ENCODE data around the gene RNU11. TPM values are rescaled to one million over a fixed set of nuclear protein-coding genes. Genes with fewer than 3 reads are reported as not detected.
"Not testable (repeated sequence)": the region's sequence is repeated elsewhere in the genome, so short reads cannot be mapped to it uniquely, and the experiment has no call there.

Gene RNU11
- total RNA-seq, 1 donor from 2014 or later: not detected

DNA sequence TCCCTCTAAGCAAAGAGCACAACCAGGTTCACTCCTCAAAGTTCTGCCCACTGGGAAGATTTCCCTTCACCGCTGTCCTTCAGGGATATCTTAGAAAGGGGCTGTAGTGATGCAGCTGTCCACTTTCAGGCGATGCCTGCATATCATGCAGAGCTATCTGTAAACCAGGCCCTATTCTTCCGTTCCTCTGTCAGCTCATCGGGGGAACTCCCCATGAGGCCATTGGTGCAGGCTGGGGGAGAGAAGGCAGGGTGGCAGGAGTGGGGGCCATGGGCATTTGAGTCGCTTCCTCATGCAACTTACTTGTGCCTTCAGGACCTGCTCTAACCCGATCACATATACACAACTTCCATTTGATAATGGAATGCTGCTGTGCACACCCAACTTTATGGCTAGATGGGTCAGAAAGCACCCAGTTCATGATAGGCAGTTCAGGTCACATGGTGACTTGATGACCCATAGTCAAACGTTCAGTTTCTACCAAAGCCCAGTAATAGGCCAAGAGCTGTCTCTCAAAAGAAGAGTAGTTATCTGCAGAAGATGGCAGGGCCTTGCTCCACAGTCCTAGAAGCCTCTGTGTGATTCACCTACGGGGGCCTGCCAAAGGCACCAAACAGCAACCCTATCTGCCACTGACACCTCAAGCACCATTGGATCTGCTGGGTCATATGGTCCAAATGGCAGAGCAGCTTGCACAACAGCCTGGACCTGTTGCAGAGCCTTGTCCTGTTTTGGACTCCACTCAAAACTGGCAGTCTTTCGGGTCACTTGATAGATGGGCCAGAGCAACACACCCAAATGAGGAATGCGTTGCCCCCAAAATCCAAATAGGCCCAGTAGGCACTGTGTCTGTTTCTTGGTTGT lies 7.3 kb downstream of the RNU11 start:
- peak; percentile 14 for DNase-seq (ENCODE audit: low spot score)
- intact Hi-C loops (cut with DNase I): not testable (repeated sequence)

DNA sequence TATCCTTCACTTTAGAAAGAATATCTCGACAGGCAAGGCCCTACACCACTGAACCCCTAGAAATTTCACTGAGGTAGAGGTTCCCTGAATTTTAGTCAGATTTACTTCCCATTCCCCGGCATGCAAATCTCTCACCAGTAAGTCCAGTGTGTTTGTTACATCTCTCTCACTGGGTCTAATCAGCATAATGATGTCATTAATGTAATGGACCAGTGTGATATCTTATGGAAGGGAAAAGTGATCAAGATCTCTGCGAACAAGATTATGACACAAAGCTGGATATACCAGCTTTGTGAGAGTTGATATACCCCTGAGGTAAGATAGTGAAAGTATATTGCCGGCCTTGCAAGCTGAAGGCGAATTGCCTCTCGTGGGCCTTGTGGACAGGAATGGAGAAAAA lies 7.9 kb downstream of the RNU11 start:
- no peak for DNase-seq (ENCODE audit: low spot score)

DNA sequence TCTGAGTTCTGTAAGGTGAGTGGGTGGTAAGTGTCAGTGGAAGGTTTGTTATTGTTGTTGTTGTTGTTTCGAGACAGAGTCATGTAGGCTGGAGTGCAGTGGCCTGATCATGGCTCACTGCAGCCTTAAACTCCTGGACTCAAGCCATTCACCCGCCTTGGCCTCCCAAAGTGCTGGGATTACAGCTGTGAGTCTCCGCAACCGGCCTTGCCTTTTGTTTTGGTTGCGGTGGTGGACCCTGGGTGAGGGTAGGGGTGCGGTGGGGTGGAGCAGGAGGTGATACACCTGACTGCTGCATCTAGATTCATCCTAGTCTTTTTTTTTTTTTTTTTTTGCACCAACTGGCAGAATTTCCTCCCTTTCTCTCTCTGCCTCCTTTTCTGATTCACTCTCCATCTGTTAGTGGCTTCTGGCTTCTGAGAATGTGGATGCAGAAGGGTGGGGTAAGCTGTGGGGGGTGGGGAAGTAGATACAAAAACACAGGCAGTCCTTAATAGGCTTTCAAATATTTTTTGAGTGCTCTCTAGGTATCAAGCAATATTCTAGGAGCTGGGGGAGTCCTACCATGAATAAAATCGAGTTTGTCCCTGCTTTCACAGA lies 15.6 kb downstream of the RNU11 start:
- no peak for DNase-seq (ENCODE audit: low spot score)
- intact Hi-C loops (cut with DNase I): no loop called here

More for the DNA sequence above, 7.9 kb downstream of the RNU11 start:
- intact Hi-C loops (cut with DNase I): no loop called here

DNA sequence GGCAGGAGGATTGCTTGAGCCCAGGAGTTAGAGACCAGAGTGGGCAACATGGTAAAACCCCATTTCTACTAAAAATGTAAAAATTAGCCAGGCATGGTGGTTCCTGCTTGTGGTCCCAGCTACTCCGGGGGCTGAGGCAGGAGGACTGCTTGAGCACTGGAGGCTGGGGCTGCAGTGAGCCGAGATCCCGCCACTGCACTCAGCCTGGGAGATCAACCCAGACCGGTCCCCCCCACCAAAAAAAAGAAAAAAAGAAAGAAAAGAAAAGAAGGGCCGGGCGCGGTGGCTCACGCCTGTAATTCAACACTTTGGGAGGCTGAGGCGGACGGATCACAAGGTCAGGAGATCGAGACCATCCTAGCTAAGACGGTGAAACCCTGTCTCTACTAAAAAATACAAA lies 18.4 kb downstream of the RNU11 start:
- intact Hi-C loops (cut with DNase I): loop anchor here (5.0 kb wide), 1 partner anchor 85 kb away; no protein-coding TSS in a partner anchor
- no peak for DNase-seq (ENCODE audit: low spot score)

DNA sequence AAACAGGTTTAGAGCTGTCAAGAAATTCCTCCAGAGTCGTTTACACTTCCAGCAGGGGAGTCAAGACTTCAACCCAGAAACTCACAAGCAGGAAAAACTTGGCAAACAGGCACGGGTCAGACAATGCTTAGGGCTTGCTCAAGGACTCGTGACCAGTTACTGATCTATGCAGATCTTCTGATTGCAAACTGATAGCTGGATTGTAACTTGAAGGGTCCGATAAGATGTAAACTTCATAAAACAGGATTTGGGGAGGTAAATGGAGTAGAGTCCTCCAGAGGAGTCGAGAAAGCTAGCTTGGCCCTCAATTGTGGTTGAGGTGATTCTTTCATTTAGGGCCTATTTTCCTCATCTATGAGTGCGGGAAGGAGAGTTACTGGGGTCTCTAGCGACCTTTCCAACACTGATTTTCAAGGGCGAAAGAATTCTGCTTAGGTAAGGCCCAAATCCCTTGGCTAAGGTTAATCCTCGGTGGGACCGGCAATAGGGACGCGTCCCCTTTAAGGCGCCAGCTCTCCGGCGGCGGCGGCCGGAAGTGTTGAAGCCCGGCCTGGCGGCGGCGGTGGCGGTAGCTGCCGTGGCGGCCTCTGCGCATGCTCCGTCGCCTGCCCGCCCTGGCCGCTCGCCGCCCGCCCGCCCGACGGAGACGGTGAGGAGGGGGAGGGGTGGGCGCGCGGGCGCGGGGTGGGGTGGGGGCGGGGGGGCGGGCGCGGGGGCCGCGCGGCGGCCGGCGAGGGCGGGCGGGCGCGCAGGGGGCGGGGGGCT lies 20.0 kb downstream of the RNU11 start, which contains the start of gene GMEB1:
Gene GMEB1, plus strand, starts transcription at position 594 of the 765 bp plus-strand sequence. CDS start 14,829 bp downstream, outside the sequence.
- intact Hi-C loops (cut with DNase I): loop anchor here (1.0 to 5.0 kb wide), 3 partner anchors 20 to 86 kb away; partner anchors contain the start of genes RNU11 and YTHDF2
- peak; percentile 94 for DNase-seq (ENCODE audit: low spot score)

DNA sequence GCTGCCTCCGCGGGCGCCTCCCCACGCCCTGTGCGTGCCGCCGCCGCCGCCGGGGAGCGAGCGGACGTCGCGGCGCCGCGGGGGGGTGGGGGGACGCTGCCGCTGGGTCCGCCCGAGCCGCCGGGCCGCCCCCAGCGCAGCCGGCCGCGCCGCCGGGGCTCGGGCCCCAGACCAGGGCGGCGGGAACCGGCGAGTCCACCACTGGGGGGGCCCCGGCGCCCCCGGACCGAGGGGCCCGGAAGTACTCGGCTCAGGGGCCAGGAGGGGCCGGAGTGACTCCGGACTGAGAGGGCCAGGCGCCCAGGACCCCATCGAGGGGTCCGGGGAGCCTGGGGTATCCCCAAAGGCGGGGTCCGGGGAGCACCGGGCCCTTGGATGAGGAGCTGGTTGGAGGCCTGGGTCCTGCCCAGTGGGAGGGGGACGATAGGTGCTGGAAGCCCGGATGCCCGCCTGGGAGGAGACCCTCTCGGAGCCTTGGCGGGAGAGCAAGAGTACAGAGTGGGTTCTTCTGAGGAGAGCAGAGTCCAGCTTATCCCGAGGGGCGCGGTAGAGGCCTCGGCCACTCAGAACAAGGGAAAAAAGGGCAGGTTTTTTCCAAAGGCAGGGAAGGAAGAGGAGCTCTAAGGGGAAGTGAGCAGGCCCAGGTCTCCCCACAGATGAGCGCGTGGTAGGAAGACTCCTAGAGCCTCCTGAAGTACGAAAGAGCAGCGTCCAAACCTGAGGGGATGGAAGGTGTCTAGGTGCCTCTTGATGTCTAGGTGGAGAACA lies 20.7 kb downstream of the RNU11 start:
- DNase-seq (ENCODE audit: low spot score): no peak
- intact Hi-C loops (cut with DNase I): loop anchor here (1.0 to 5.0 kb wide), 3 partner anchors 21 to 87 kb away; partner anchors contain the start of genes RNU11 and YTHDF2

DNA sequence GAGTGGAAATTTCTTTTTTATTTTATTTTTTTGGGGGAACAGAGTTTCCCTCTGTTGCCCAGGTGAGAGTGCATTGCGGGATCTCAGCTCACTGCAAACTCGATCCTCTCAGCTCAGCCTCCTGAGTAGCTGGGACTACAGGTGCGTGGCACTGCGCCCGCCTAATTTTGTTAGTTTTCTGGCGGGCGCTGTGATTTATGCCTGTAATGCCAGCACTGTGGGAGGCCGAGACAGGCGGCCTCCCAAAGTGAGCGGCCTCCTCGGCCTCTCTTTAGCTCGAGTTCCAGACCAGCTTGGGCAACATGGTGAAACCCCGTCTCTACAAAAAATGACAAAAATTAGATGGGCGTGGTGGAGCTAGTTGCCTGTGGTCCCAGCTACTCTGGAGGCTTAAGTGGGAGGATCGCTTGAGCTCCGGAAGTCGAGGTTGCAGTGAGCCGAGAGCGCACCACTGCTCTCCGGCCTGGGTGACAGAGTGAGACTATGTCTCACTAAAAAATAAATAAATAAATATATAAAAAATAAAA lies 22.9 kb downstream of the RNU11 start:
- no peak for DNase-seq (ENCODE audit: low spot score)
- intact Hi-C loops (cut with DNase I): no loop called here

DNA sequence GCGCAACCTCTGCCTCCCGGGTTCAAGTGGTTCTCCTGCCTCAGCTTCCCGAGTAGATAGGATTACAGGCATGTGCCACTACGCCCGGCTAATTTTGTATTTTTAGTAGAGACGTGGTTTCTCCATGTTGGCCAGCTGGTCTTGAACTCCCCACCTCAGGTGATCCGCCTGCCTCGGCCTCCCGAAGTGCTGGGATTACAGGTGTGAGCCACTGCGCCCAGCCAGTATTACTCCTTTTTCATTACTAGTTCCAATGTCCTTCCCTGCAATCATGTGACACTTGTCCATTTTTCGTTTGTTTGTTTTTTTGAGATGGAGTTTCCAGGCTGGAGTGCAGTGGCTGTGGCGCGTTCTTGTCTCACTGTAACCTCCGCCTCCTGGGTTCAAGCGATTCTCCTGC lies 24.6 kb downstream of the RNU11 start:
- DNase-seq (ENCODE audit: low spot score); intact Hi-C loops (cut with DNase I): not testable (repeated sequence)

DNA sequence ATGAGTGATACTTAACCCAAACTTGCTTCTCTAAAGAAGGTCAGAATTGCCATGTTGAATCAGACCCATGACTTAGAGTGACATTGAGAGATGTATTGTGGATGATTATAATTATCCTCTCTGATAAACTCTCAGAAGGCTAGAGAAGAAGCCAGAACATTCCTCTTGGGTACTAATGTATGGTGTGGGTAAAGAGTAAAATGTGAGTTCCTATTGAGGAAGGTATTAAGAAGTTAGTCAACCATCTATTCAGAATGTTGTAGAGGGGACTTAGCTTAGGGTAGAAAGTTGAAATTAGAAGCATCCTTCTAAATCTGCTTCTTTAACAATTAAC lies 27.5 kb downstream of the RNU11 start:
- intact Hi-C loops (cut with DNase I): no loop called here
- no peak for DNase-seq (ENCODE audit: low spot score)

DNA sequence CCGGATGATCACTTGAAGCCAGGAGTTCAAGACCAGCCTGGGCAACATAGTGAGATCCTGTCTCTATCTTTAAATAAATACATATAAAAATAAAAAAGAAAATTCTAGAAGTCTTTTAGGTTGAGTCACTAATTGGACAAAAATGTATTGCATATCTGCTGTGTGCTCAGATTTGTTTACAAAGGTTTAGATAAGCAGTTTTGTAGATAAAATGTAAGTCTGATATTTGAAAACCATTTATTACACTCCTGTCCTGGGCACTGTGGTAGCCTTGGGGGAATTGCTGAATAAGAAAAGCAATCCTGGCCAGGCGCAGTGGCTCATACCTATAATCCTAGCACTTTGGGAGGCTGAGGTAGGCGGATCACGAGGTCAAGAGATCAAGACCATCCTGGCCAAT lies 31.8 kb downstream of the RNU11 start:
- intact Hi-C loops (cut with DNase I): no loop called here
- no peak for DNase-seq (ENCODE audit: low spot score)

DNA sequence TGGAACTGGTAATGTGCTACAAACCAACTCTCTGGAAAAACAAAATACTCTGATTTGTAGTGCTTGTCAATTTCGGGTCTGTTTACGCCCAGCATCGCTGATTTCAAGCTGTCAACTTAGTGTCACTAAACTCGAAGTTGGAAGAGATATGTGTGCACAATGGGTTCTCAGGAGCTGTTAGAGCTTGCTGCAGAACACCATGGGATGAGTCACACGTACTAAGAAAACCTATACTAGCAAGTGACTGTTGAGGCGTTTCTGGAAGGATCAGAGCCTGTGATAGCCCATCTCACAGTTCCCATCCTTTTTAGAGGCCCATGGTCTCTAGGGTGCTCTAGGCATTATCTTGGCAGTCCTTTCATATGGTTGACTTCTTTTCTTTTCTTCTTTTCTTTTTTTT lies 34.4 kb downstream of the RNU11 start:
- no peak for DNase-seq (ENCODE audit: low spot score)
- intact Hi-C loops (cut with DNase I): no loop called here

DNA sequence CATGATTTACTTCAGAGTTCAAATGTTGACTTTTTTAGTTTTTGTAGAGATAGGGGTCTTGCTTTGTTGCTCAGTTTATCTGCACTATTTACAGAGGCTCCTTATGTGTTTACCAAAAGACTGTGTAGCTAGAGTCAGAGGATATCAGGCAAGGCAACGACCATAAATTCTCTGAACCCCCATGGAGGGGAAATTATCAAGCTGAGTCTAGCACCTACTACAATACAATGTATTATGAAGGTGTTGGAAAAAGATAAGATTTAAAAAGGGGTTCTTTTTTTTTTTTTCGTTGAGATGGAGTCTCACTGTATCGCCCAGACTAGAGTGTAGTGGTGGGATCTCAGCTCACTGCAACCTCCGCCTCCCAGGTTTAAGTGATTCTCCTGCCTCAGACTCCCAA lies 36.5 kb downstream of the RNU11 start:
- DNase-seq (ENCODE audit: low spot score): no peak
- intact Hi-C loops (cut with DNase I): no loop called here

DNA sequence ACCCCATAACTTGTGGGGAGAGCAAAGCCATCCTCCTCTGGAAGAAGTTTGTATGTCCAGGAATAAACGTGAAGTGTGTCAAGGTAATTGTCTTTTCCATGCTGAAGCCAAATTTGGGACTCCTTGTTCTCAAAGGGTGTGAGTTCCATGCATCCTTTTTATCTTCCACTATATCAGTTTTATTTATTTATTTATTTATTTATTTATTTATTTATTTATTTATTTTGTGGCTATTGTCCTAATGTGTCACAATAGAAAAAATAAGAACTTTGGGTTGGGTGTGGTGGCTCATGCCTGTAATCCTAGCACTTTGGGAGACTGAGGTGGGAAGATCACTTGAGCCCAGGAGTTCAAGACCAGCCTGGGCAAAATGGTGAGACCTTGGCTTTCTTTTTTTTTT lies 43.2 kb downstream of the RNU11 start:
- DNase-seq (ENCODE audit: low spot score); intact Hi-C loops (cut with DNase I): not testable (repeated sequence)

Other genes starting within 250 kb of the RNU11 start
- gene RCC1, start 142.6 kb upstream of the RNU11 start, total RNA-seq: 4.1 TPM
- gene TRNAU1AP, start 95.5 kb upstream of the RNU11 start, total RNA-seq: 17.6 TPM
- gene RAB42, start 56.3 kb upstream of the RNU11 start, total RNA-seq: 1.1 TPM
- 17.3 TPM for gene TAF12, start 5.5 kb upstream of the RNU11 start, total RNA-seq
- gene GMEB1, start 20.2 kb downstream of the RNU11 start, total RNA-seq: 8.2 TPM
- gene YTHDF2, start 88.3 kb downstream of the RNU11 start, total RNA-seq: 44.4 TPM
- not detected for gene OPRD1, start 163.6 kb downstream of the RNU11 start, total RNA-seq

All from cardiac septum (tissue), 1 donor.